GM19351 (cell line): Measurements from ENCODE around the gene ATG4C.

Experiments used
- ATAC-seq: cut with Tn5 transposase; IDR thresholded peaks from one replicate; pipeline ENCODE4 v1.9.1; 2021; ENCODE audit warnings: mild to moderate bottlenecking, moderate library complexity; ENCODE audit not compliant: unreplicated experiment

Gene ATG4C

GRCh38 chr1:62903522-62903921 lies 119.6 kb downstream of the ATG4C start:
- ATAC-seq, result no peak

GRCh38 chr1:62903982-62904855 lies 120.3 kb downstream of the ATG4C start:
- ATAC-seq, result no peak

DNA sequence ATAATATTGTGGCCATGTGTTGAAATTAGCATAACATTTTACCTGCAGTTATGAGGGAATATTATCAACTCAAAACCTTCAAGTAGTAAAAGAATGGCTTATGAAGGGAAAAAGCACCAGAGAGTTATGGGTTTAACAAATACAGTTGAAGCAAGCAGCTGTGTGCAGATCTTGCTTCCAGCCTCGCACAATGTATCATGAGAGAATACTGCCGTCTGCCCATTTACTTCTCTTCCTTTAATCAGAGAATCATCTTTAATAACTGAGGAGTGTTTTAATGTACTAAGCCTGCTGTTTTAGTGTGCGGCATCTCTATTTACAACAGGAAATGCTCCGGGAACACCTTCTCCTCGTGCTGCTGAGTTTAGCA lies 120.9 kb downstream of the ATG4C start:
- no peak for ATAC-seq

- no peak for ATAC-seq
These were observed 121.4 kb downstream of the ATG4C start for GRCh38 chr1:62905309-62905708.

DNA sequence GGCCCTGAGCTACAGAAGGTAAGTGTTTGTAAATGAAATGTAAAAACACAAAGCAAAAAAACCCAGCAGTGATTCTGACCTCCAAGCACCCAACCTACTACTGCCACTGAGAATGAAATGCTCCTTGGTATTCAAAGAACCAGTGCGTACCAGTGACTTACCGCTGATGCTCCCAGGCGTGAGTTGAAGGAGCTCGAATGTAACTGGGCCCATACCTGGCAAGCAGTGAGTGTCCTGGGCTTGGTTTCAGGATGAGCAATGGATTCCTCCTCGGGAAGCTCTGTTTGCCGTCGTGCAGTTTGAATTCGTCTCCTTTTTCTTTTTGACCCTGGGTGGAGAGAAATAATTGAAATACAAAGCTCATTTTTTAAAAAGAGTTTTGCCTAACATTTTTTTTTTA lies 121.9 kb downstream of the ATG4C start:
- no peak for ATAC-seq

- no peak for ATAC-seq
These were observed 122.5 kb downstream of the ATG4C start for GRCh38 chr1:62906428-62906886.

DNA sequence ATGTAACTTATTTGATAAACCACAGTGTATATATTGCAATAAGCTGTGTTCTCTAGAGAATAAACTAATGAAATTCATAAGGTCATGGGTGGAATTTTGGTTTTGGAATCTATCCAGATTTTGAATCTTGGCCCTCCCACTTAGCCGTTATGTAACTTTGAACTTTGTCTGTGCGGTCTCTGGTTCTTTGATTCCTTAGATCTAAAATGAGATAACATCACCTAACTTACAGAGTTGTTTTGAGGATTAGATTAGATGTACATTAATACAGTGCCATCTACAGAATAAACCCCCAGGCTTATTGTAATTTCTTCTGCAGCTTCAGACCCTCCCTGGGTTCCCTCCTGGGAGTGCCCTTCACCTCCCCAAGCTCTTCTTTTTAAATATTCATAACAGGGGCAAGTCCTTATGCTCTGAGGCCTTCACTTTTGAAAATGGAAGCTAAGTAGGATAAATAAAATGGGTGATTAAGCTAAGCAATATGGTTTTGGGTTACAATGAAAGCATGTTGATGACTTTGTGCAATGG lies 124.3 kb downstream of the ATG4C start:
- no peak for ATAC-seq

DNA sequence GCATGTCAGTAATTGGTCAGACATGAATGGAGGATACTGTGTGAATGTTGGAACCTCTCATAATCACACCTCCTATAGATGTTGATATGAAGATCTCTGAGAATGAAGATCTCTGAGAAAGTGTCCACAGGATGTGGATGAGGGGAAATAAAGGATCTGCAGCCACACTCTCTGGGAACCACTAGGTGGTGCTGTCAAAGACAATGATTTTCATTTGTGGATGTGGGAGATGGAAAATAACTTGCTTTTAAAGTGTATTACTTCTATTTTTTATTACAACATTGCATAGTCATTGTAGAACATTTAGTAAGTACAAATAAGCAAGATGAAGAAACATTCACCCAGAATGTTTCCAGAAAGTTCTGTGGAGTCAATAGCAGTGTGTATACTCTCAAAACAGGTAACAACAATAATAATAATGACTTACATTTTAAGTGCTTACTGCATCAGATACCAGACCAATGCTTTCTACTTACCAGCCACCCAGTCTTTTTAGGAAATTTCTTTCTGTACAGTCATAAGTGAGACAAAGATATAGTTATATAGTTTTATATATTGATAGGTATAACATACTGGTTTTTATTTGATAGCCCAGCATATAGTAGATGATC lies 128.2 kb downstream of the ATG4C start:
- peak; percentile 60 for ATAC-seq
